Suprapubic skin (tissue), 4 donors: ENCODE data around the gene THSD7B.

Experiments
- CTCF ChIP-seq, 2 donors: fragments of 200-600 bp in 1 of 2; fragments of 450-650 bp in 1 of 2; sonication (generic) in 1 of 2; IDR thresholded peaks; one replicate each; pipeline ENCODE4 v1.5.1; 2016 to 2019; ENCODE audit warnings: antibody characterized with exemption in 2 of 2, mild to moderate bottlenecking in 1 of 2, moderate library complexity in 1 of 2
- EP300 ChIP-seq: sonication (generic); formaldehyde crosslinking; IDR thresholded peaks from one replicate; pipeline ENCODE4 v1.6.1; 2017; ENCODE audit warnings: antibody characterized with exemption
- POLR2A ChIP-seq, 2 donors: fragments of 450-650 bp; IDR thresholded peaks; one replicate each; pipeline ENCODE4 v1.6.1; 2017; ENCODE audit warnings: antibody characterized with exemption in 2 of 2, mild to moderate bottlenecking in 2 of 2, moderate library complexity in 2 of 2
- POLR2AphosphoS5 ChIP-seq, 3 donors: sonication (generic); formaldehyde crosslinking; IDR thresholded peaks; one replicate each; pipeline ENCODE4 v1.6.1; 2017; ENCODE audit warnings: antibody characterized with exemption in 3 of 3

- no peak for TF ChIP-seq POLR2AphosphoS5 (IDR thresholded peaks at IDR 0.05)
- TF ChIP-seq CTCF (IDR thresholded peaks at IDR 0.05), result no peak
- TF ChIP-seq POLR2A (IDR thresholded peaks at IDR 0.05), result no peak
- TF ChIP-seq EP300, result no peak
Observed at GRCh38 chr2:136783856-136784255, 18.5 kb downstream of the THSD7B start.
